K562 (cell line): ENCODE data around the gene DARS2. TPM values are rescaled to one million over a fixed set of nuclear protein-coding genes. Genes with fewer than 3 reads are reported as not detected.

Experiments
- E2F8 ChIP-seq: fragments of 450-650 bp; IDR thresholded peaks from 2 replicates; pipeline ENCODE4 v1.7.1; 2018; ENCODE audit warnings: mild to moderate bottlenecking, low read depth; ENCODE audit not compliant: partially characterized antibody
- HDAC1 ChIP-seq, 2 experiments: fragments of 450-650 bp; IDR thresholded peaks; 2 replicates each; pipeline ENCODE4 v1.6.1; 2016 to 2017; ENCODE audit warnings: inconsistent platforms in 1 of 2, mild to moderate bottlenecking in 1 of 2, moderate library complexity in 1 of 2
- HEY1 ChIP-seq: fragments of 250-450 bp; sonication (Bioruptor Pico); IDR thresholded peaks from 2 replicates; pipeline ENCODE4 v1.5.0; 2020; ENCODE audit warnings: mild to moderate bottlenecking, moderate library complexity, borderline replicate concordance
- KLF16 ChIP-seq: IDR thresholded peaks from 2 replicates; pipeline ENCODE4 v1.6.1; 2016; ENCODE audit warnings: antibody characterized with exemption
- MBD2 ChIP-seq: sonication (generic); IDR thresholded peaks from 2 replicates; pipeline ENCODE4 v1.6.1; 2016; ENCODE audit warnings: low read depth, borderline replicate concordance
- MEIS2 ChIP-seq: fragments of 450-650 bp; IDR thresholded peaks from 2 replicates; pipeline ENCODE4 v1.6.1; 2014; ENCODE audit warnings: mild to moderate bottlenecking; ENCODE audit not compliant: partially characterized antibody
- NR3C1 ChIP-seq: sonication (generic); formaldehyde crosslinking; IDR thresholded peaks from 2 replicates; pipeline ENCODE4 v1.8.1; 2022; ENCODE audit warnings: missing genetic modification reagents
- RHOXF2B ChIP-seq: fragments of 250-450 bp; sonication (Bioruptor Pico); conservative IDR thresholded peaks from 2 replicates; pipeline ENCODE4 v1.5.1; 2021
- ZFP1 ChIP-seq: fragments of 450-650 bp; formaldehyde crosslinking; IDR thresholded peaks from 2 replicates; pipeline ENCODE4 v1.4.0; 2020; ENCODE audit warnings: mild to moderate bottlenecking, mixed read lengths
- ZKSCAN1 ChIP-seq: fragments of 150-350 bp; IDR thresholded peaks from 2 replicates; pipeline ENCODE4 v1.6.1; 2016; ENCODE audit warnings: low read depth, low read length
- ZNF239 ChIP-seq: fragments of 250-450 bp; sonication (Bioruptor Pico); IDR thresholded peaks from 2 replicates; pipeline ENCODE4 v1.4.0; 2020; ENCODE audit warnings: mild to moderate bottlenecking
- ZNF696 ChIP-seq: fragments of 250-450 bp; sonication (Bioruptor Pico); conservative IDR thresholded peaks from 2 replicates; pipeline ENCODE4 v1.4.0; 2020; ENCODE audit warnings: mild to moderate bottlenecking, moderate library complexity
- ZNF76 ChIP-seq: fragments of 250-450 bp; sonication (Bioruptor Pico); IDR thresholded peaks from 2 replicates; pipeline ENCODE4 v1.4.0; 2020; ENCODE audit warnings: mild to moderate bottlenecking, moderate library complexity, borderline replicate concordance
- polyA plus RNA-seq, 8 experiments: library from polyadenylated mRNA; depleted of rRNA in 4 of 8; stranded (reverse) in 5 of 8; unstranded in 3 of 8; fragments of >200 nt; fragmentation: Nextera tagmentation in 2 of 8; fragmentation: Illumina TruSeq in 1 of 8; extraction: Ambion mirVana in 2 of 8; extraction: Trizol in 1 of 8; gene quantifications; 2 replicates each; pipeline versions ENCODE4 v1.2.1 to v1.2.3, GENCODE V29; 2011 to 2014; ENCODE audit warnings: inconsistent platforms in 1 of 8, missing spikeins in 1 of 8
- total RNA-seq, 7 experiments: library from RNA; depleted of rRNA in 6 of 7; stranded (reverse); fragments of >200 nt in 6 of 7; fragmentation: Illumina TruSeq in 2 of 7; extraction: Trizol in 2 of 7; gene quantifications; 2 replicates each; pipeline versions ENCODE4 v1.2.1 to v1.2.3, GENCODE V29; 2011 to 2021; ENCODE audit warnings: low replicate concordance in 1 of 7
- TF ChIP-seq, protein P1 (sequence below): fragments of 250-450 bp; sonication (Bioruptor Pico); IDR thresholded peaks from 2 replicates; pipeline ENCODE4 v1.8.0; 2021; ENCODE audit warnings: borderline replicate concordance, mild to moderate bottlenecking, moderate library complexity; ENCODE audit not compliant: poor library complexity, severe bottlenecking
- TF ChIP-seq, protein P2 (sequence below), 2 experiments: IDR thresholded peaks in 1 of 2; conservative IDR thresholded peaks in 1 of 2; 2 replicates each; pipeline ENCODE4 v1.6.1; 2016; ENCODE audit warnings: low read depth in 2 of 2, mild to moderate bottlenecking in 1 of 2, missing compliant biosample characterization in 1 of 2, missing genetic modification characterization in 1 of 2, moderate library complexity in 1 of 2
- TF ChIP-seq, protein P3 (sequence below): fragments of 250-450 bp; sonication (Bioruptor Pico); IDR thresholded peaks from 2 replicates; pipeline ENCODE4 v1.5.0; 2020; ENCODE audit warnings: mild to moderate bottlenecking

Gene DARS2
- total and polyA plus RNA-seq, 9 of the 15 experiments (the other 6 are each of a cell fraction or from before 2014, with no cell fraction given): 36.4 to 96.7 (median 68.6) TPM

DNA sequence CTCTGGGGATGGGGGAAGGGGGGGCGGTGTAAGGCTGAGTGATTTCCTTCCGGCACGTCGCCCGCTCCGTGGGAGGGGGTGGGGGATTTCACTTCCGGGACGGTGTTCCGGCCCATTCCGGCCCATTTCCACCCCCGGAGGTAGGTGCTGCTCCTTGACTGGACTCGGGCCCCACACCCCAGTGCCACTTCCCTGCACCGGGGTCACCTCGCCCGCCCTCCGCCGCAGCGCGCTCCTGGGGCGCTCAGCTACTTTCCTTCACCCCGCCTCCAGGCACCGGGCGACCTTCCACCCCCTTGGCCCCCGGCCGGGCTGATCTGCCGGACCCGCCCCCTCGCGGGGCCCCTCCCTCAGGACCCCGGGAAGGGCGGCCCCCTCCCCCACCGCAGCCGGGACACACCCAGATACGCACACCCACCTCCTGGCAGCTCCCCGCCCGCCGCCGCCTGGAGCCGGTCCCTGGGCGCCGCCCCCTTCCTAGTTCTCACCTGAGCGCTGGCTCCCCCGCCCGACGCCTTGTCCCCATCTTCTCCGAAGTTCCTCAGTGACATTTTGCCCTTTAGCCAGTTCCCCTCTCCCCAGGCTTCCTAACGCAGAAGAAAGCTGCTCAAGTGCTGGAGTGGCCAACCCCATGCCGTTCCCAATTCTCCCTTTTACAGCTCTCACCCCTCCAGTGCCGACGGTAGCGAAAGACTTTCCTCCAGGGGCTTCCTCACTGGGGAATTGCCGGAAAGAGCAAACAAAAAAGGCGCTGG, 44.0 kb downstream of the DARS2 start, which contains the start of gene ZBTB37 (continued):
- TF ChIP-seq E2F8 (peak; percentile 62), ZNF696 (CRISPR knock-in tag) (no peak), ZNF239 (CRISPR knock-in tag) (no peak), HDAC1 (IDR thresholded peaks at IDR 0.05) (peak in 1 of 2 experiments; percentile 94; a peak in 2 of 4 replicates), NR3C1 (CRISPR knock-in tag) (no peak), HEY1 (CRISPR knock-in tag) (no peak), ZNF76 (CRISPR knock-in tag) (0 out of 2 replicates have a peak, but pooled peaks have one; percentile 62), ZKSCAN1 (no peak), KLF16 (peak; percentile 93), RHOXF2B (CRISPR knock-in tag) (no peak), ZFP1 (CRISPR knock-in tag) (no peak), MBD2 (no peak), MEIS2 (no peak)
- TF ChIP-seq, protein P1, sequence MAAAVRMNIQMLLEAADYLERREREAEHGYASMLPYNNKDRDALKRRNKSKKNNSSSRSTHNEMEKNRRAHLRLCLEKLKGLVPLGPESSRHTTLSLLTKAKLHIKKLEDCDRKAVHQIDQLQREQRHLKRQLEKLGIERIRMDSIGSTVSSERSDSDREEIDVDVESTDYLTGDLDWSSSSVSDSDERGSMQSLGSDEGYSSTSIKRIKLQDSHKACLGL (CRISPR knock-in tag): no peak
- TF ChIP-seq, protein P2, sequence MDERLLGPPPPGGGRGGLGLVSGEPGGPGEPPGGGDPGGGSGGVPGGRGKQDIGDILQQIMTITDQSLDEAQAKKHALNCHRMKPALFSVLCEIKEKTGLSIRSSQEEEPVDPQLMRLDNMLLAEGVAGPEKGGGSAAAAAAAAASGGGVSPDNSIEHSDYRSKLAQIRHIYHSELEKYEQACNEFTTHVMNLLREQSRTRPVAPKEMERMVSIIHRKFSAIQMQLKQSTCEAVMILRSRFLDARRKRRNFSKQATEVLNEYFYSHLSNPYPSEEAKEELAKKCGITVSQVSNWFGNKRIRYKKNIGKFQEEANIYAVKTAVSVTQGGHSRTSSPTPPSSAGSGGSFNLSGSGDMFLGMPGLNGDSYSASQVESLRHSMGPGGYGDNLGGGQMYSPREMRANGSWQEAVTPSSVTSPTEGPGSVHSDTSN (CRISPR knock-in tag; IDR thresholded peaks at IDR 0.05; ENCODE audit: low read depth): no peak
- TF ChIP-seq, protein P2 (tag; conservative IDR thresholded peaks at IDR 0.05; ENCODE audit: low read depth): no peak; the same call in 1 of the 2 replicates
- TF ChIP-seq, protein P3, sequence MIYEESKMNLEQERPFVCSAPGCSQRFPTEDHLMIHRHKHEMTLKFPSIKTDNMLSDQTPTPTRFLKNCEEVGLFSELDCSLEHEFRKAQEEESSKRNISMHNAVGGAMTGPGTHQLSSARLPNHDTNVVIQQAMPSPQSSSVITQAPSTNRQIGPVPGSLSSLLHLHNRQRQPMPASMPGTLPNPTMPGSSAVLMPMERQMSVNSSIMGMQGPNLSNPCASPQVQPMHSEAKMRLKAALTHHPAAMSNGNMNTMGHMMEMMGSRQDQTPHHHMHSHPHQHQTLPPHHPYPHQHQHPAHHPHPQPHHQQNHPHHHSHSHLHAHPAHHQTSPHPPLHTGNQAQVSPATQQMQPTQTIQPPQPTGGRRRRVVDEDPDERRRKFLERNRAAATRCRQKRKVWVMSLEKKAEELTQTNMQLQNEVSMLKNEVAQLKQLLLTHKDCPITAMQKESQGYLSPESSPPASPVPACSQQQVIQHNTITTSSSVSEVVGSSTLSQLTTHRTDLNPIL (CRISPR knock-in tag): no peak
